Mesothelial cell of epicardium (in vitro differentiated cells): Measurements from ENCODE around the gene CLEC4F. TPM values are rescaled to one million over a fixed set of nuclear protein-coding genes. Genes with fewer than 3 reads are reported as not detected.

Experiments
- DNase-seq, 2 experiments: peaks; one replicate each; pipeline ENCODE4 v3.0.0; 2021; ENCODE audit warnings: low spot score in 2 of 2; ENCODE audit not compliant: unreplicated experiment in 2 of 2
- H3K27ac Mint-ChIP-seq: 2 replicates; pipeline ENCODE4 v1.8.0; 2021; ENCODE audit warnings: mixed read lengths
- H3K27me3 Mint-ChIP-seq: 2 replicates; pipeline ENCODE4 v1.8.0; 2021; ENCODE audit warnings: low read depth, mixed read lengths
- H3K36me3 Mint-ChIP-seq: 2 replicates; pipeline ENCODE4 v1.8.0; 2021; ENCODE audit warnings: mixed read lengths
- H3K4me1 Mint-ChIP-seq: 2 replicates; pipeline ENCODE4 v1.8.0; 2021; ENCODE audit warnings: mixed read lengths
- H3K4me3 Mint-ChIP-seq: 2 replicates; pipeline ENCODE4 v1.8.0; 2021; ENCODE audit warnings: mild to moderate bottlenecking, moderate library complexity, mixed read lengths
- H3K9me3 Mint-ChIP-seq: 2 replicates; pipeline ENCODE4 v1.8.0; 2021; ENCODE audit warnings: mixed read lengths
- CTCF ChIP-seq: fragments of 200-600 bp; sonication (generic); IDR thresholded peaks from one replicate; pipeline ENCODE4 v1.5.0; 2021; ENCODE audit warnings: antibody characterized with exemption; ENCODE audit not compliant: unreplicated experiment
- total RNA-seq: library from RNA; stranded (reverse); gene quantifications from 3 replicates; pipeline ENCODE4 v1.2.1, GENCODE V29; 2021

CLEC4F gene
- total RNA-seq, 1 donor from 2014 or later = not detected

- peaks cover 3% of the 10 kb centered on the region for H3K9me3 Mint-ChIP-seq
- H3K27ac Mint-ChIP-seq = no peak overlapping the region
- no peak for TF ChIP-seq CTCF
- H3K36me3 Mint-ChIP-seq = no peaks in the 10 kb centered on the region
- no peak for DNase-seq
- H3K4me3 Mint-ChIP-seq = no peak overlapping the region
- H3K4me1 Mint-ChIP-seq = peaks cover 7% of the 10 kb centered on the region
- H3K27me3 Mint-ChIP-seq = peaks cover 92% of the 10 kb centered on the region
Observed at GRCh38 chr2:70793450-70793849, 26.9 kb downstream of the CLEC4F start.

DNA sequence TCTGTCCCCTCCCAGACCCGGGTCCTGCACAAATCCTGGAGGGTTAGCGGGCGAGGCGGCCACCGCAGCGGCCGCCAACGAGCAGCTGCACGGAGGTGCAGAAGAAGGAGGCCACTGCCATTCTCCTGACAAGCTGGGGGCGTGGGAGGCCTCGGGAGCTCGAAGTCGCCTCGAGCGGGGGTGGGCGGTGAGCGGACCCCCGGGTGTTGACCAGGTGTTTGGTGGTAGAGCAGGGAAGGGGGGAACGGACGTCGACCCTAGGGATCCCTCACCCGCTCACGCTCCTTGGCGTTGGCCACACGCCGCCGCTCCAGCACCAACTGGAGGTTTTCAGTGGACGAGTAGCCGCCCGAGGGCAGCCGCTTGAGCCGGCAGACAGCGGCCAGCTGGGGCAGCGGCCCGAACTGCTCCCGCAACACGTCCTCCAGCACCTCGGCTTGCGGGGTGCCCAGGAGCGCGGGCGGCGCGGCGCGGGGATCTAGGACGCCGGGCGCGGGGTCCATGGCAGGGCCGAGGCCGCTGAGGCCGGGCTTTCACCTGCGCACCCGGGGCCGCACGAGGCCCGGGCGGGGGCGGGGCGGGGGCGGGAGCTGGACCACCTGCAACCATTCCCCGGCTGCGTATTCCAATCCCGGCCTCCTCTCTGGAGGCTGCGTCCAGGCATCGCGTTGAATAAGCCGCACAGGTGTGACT, 30.1 kb downstream of the CLEC4F start, which contains the start of gene FIGLA:
Gene FIGLA (minus strand): TSS at position 508 of the 693 bp plus-strand sequence. CDS start 5 bp downstream, at position 503.
- Mint-ChIP-seq H3K27me3 (peaks cover 94% of the 10 kb centered on the region), H3K4me3 (peak within 1 kb of the TSS; percentile 59), H3K4me1 (peaks cover 8% of the 10 kb centered on the region), H3K36me3 (no peaks in the 10 kb centered on the region), H3K27ac (no peak within 1 kb of the TSS), H3K9me3 (peaks cover 3% of the 10 kb centered on the region)
- TF ChIP-seq CTCF = no peak
- peak in 1 of 2 experiments; percentile 42 for DNase-seq

GRCh38 chr2:70789304-70790135, 30.9 kb downstream of the CLEC4F start:
- H3K27me3 Mint-ChIP-seq = peaks cover 93% of the 10 kb centered on the region
- H3K36me3 Mint-ChIP-seq = no peaks in the 10 kb centered on the region
- no peak overlapping the region for H3K27ac Mint-ChIP-seq
- peak in 1 of 2 experiments; percentile 77 for DNase-seq
- H3K4me3 Mint-ChIP-seq = peak overlapping the region; percentile 59
- H3K4me1 Mint-ChIP-seq = peaks cover 10% of the 10 kb centered on the region
- TF ChIP-seq CTCF = peak; percentile 37
- H3K9me3 Mint-ChIP-seq = peaks cover 3% of the 10 kb centered on the region

DNA sequence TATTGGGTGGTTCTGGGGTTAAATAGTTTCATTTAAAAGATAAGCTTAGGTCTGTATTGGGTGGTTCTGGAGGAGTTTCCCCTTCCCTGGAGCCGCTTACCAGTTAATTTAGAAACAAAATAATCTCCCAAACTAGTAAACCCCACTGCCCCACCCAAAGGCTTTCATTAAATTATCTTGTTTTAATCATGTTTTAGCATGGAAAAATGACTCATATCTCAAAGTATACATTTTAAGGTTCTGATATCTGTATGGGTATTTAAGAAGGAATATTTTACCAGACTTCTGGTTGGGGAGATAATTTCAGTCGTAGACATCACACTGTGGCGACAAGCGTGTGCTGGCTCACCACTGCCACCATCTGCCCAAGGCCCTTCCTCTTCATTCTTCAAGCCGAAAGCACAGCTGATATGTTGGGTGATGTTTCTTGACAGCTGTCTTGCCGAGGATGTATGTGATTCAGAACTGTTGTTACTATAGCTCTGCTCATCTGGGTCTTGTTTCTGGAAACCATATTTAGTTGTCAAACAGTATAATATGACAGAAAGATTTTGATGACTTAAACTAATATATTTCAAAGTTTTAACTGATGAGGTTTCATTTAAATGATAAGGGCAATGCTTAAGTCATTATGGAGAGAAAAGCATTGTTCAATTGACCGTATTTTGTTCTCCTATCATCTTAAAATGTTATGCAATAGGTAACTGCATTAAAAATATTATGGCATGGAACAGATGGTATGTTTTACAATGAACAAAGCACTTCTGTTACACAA, 35.1 kb downstream of the CLEC4F start:
- DNase-seq = no peak
- H3K36me3 Mint-ChIP-seq = no peaks in the 10 kb centered on the region
- H3K4me1 Mint-ChIP-seq = peaks cover 8% of the 10 kb centered on the region
- H3K27me3 Mint-ChIP-seq = peaks cover 65% of the 10 kb centered on the region
- H3K27ac Mint-ChIP-seq = no peak overlapping the region
- no peak overlapping the region for H3K4me3 Mint-ChIP-seq
- H3K9me3 Mint-ChIP-seq = no peaks in the 10 kb centered on the region
- no peak for TF ChIP-seq CTCF

DNA sequence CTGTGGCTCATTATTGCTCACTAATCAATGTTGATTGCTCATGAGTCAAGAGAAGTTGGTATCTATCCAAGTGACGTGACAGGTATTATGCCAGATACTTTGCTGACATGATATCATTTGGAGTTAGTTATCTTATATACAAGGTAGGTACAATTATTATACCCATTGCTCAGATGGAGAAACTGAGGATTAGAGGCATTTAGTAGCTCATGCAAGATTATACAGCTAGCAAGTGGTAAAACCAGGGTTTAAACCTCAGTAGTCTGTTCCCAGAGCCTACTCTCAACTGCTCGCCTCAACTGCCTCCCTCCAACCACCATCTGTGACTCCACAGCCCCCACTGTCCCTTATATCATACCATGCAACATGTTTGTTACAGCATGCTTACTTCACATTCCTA, 36.1 kb downstream of the CLEC4F start:
- Mint-ChIP-seq H3K9me3 (no peaks in the 10 kb centered on the region), H3K4me1 (peaks cover 5% of the 10 kb centered on the region), H3K4me3 (no peak overlapping the region), H3K27ac (no peak overlapping the region), H3K27me3 (peaks cover 60% of the 10 kb centered on the region), H3K36me3 (no peaks in the 10 kb centered on the region)
- DNase-seq = no peak
- no peak for TF ChIP-seq CTCF
